ENCODE data around the gene MEIKIN. TPM values are rescaled to one million over a fixed set of nuclear protein-coding genes. Genes with fewer than 3 reads are reported as not detected.

MEIKIN gene
- total RNA-seq, 4 donors from 2014 or later, result not detected

DNA sequence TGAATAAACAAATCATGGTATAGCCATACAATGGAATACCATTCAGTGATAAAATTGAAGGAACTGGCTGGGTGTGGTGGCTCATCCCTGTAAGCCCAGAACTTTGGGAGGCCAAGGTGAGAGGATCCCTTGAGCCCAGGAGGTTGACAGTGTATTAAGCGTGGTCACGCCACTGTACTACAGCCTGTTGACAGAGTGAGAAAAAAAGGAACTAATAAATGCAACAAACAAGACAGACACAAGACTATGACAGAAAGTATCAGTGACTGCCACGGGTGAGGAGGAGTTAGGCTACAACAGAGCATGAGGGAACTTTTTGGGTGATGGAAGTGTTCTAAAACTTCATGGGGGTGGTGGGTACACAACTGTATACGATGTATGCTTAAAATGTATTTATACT is 150.9 kb downstream of the MEIKIN start:
- no peak overlapping the region for H3K4me3 ChIP-seq
- WGBS, 2 donors, result 78 to 79% methylated on average over 4 of the region's 4 CpGs
- TF ChIP-seq EP300 (IDR thresholded peaks at IDR 0.05) (peak in 1 of 2 donors; percentile 18), POLR2A (IDR thresholded peaks at IDR 0.05) (no peak)
- no peaks in the 10 kb centered on the region for H3K36me3 ChIP-seq
- H3K27ac ChIP-seq, result peak overlapping the region in 1 of 4 donors; percentile 100
- H3K27me3 ChIP-seq, result no peaks in the 10 kb centered on the region
- no peaks in the 10 kb centered on the region for H3K9me3 ChIP-seq
- DNase-seq (ENCODE audit: low spot score in 2 of 2), result peak in 1 of 2 donors; percentile 7
- peaks cover 0 to 56% (median 8%) of the 10 kb centered on the region in 4 donors for H3K4me1 ChIP-seq

DNA sequence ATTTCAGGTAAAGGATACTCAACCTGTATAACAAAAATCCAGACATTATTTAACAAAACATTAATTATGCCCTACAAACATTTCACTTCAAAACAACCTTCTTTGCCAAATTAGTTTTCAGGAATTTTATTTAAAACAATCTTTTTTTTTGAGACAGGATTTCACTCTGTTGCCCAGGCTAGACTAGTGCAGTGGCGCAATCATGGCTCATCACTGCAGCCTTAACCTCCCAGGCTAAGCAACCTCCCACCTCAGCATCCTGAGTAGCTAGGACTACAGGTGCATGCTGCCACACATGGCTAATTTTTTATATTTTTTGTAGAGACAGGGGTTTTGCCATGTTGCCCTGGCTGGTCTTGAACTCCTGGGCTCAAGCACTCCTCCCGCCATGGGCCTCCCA is 152.6 kb downstream of the MEIKIN start:
- H3K27ac ChIP-seq, result no peak overlapping the region
- no peak for DNase-seq (ENCODE audit: low spot score in 2 of 2)
- peaks cover 0 to 60% (median 8%) of the 10 kb centered on the region in 4 donors for H3K4me1 ChIP-seq
- WGBS, 2 donors, result 99 to 100% methylated on average over 2 of the region's 2 CpGs
- TF ChIP-seq POLR2A (IDR thresholded peaks at IDR 0.05), result no peak
- TF ChIP-seq EP300 (IDR thresholded peaks at IDR 0.05), result no peak
- TF ChIP-seq, protein P1, sequence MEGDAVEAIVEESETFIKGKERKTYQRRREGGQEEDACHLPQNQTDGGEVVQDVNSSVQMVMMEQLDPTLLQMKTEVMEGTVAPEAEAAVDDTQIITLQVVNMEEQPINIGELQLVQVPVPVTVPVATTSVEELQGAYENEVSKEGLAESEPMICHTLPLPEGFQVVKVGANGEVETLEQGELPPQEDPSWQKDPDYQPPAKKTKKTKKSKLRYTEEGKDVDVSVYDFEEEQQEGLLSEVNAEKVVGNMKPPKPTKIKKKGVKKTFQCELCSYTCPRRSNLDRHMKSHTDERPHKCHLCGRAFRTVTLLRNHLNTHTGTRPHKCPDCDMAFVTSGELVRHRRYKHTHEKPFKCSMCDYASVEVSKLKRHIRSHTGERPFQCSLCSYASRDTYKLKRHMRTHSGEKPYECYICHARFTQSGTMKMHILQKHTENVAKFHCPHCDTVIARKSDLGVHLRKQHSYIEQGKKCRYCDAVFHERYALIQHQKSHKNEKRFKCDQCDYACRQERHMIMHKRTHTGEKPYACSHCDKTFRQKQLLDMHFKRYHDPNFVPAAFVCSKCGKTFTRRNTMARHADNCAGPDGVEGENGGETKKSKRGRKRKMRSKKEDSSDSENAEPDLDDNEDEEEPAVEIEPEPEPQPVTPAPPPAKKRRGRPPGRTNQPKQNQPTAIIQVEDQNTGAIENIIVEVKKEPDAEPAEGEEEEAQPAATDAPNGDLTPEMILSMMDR (IDR thresholded peaks at IDR 0.05), result no peak
- no peak overlapping the region for H3K4me3 ChIP-seq
- no peaks in the 10 kb centered on the region for H3K27me3 ChIP-seq
- H3K9me3 ChIP-seq, result no peaks in the 10 kb centered on the region
- no peaks in the 10 kb centered on the region for H3K36me3 ChIP-seq

DNA sequence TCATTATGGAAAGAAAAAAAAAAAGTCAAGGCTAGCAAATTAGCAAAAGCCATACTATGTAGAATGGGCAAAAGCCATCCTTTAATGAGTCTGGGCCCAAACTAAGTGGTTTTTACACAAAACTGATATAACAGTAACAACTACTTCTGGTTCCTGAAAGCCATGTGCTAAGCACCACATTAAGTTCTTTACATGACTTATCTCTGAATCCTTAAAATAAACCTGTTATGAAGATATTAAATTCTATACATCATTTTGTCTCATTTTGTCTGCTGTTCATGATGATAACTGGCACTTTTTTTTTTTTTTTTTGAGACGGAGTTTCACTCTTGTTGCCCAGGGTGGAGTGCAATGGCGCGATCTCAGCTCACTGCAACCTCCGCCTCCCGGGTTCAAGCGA is 153.6 kb downstream of the MEIKIN start:
- H3K4me1 ChIP-seq, result peaks cover 0 to 66% (median 5%) of the 10 kb centered on the region in 4 donors
- H3K4me3 ChIP-seq, result no peak overlapping the region
- H3K9me3 ChIP-seq, result no peaks in the 10 kb centered on the region
- TF ChIP-seq POLR2A (IDR thresholded peaks at IDR 0.05), result no peak
- no peak for TF ChIP-seq EP300 (IDR thresholded peaks at IDR 0.05)
- TF ChIP-seq, protein P1 (IDR thresholded peaks at IDR 0.05), result no peak
- DNase-seq (ENCODE audit: low spot score in 2 of 2), result no peak
- no peaks in the 10 kb centered on the region for H3K36me3 ChIP-seq
- H3K27ac ChIP-seq, result no peak overlapping the region
- 91 to 96% methylated on average over 6 of the region's 6 CpGs for whole genome bisulfite sequencing, 2 donors
- no peaks in the 10 kb centered on the region for H3K27me3 ChIP-seq

DNA sequence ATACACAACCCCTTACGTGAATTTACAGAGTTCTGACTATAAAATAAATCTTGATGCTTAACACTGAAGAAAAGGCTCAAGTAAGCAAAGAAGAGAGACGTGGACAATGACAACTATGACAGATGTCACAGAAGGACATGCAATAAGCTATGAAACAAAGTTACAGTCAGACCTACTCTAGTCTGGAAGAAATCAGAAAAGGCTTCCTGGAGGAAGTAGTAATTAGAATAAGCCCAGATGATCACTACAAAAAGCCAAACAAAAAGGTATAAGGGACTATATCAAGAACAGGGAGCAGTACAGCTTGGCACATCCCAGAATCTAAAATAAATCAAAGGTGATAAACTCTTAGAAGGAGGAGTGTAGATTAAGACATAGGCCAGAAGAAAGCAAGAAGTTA is 154.9 kb downstream of the MEIKIN start:
- TF ChIP-seq, protein P1 (IDR thresholded peaks at IDR 0.05), result no peak
- TF ChIP-seq POLR2A (IDR thresholded peaks at IDR 0.05) (no peak), EP300 (IDR thresholded peaks at IDR 0.05) (no peak)
- Histone ChIP-seq H3K36me3 (no peaks in the 10 kb centered on the region), H3K27me3 (no peaks in the 10 kb centered on the region), H3K4me1 (peaks cover 0 to 68% (median 5%) of the 10 kb centered on the region in 4 donors), H3K4me3 (no peak overlapping the region), H3K27ac (no peak overlapping the region), H3K9me3 (no peaks in the 10 kb centered on the region)
- DNase-seq (ENCODE audit: low spot score in 2 of 2), result no peak
- WGBS, 2 donors, result 96 to 100% methylated on average over 2 of the region's 2 CpGs

DNA sequence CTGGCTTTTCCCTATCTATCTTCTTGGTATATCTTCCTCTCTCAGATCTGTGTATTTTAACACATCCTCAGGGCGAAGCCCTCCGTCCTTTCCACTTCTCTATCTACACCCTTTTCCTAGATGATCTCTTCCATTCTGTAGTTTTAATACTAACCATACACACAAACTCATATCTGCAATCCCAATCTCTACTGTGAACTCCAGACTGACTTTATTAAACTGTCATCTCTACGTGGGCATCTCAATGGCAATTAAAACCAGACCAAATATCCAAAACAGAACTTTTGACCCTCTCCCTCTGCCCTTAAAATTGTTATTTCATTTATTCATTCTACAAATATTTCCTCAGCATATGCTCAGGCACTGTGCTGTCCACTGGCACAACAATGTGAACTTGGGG is 155.7 kb downstream of the MEIKIN start:
- no peaks in the 10 kb centered on the region for H3K9me3 ChIP-seq
- 80 to 84% methylated on average over 3 of the region's 3 CpGs for whole genome bisulfite sequencing, 2 donors
- H3K36me3 ChIP-seq, result no peaks in the 10 kb centered on the region
- H3K4me3 ChIP-seq, result no peak overlapping the region
- H3K27me3 ChIP-seq, result no peaks in the 10 kb centered on the region
- H3K27ac ChIP-seq, result no peak overlapping the region
- no peak for TF ChIP-seq POLR2A (IDR thresholded peaks at IDR 0.05)
- no peak for TF ChIP-seq EP300 (IDR thresholded peaks at IDR 0.05)
- TF ChIP-seq, protein P1 (IDR thresholded peaks at IDR 0.05), result no peak
- H3K4me1 ChIP-seq, result peaks cover 0 to 64% (median under 1%) of the 10 kb centered on the region in 4 donors
- DNase-seq (ENCODE audit: low spot score in 2 of 2), result no peak

DNA sequence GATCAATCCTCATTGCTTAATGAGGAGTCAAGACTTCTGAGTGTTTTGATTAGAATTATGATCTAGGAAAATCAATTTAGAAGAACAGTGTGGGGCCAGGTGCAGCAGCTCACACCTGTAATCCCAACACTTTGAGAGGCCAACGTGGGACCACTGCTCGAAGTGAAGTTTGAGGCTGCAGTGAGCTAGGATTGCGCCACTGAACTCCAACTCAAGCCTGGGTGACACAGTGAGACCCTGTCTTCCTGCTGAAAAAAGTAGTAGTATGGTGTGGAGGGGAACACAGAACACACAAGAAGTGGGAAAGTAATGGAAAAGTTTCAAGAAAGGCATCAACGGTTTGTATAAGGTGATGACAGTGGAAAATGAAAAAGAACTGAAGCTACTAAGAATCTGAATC is 157.7 kb downstream of the MEIKIN start:
- no peaks in the 10 kb centered on the region for H3K27me3 ChIP-seq

More for the DNA sequence above, 157.7 kb downstream of the MEIKIN start:
- Histone ChIP-seq H3K27ac (no peak overlapping the region), H3K4me1 (peaks cover 0 to 54% (median 3%) of the 10 kb centered on the region in 4 donors), H3K36me3 (no peaks in the 10 kb centered on the region), H3K9me3 (no peaks in the 10 kb centered on the region), H3K4me3 (no peak overlapping the region)
- TF ChIP-seq, protein P1 (IDR thresholded peaks at IDR 0.05), result no peak
- no peak for TF ChIP-seq EP300 (IDR thresholded peaks at IDR 0.05)
- no peak for TF ChIP-seq POLR2A (IDR thresholded peaks at IDR 0.05)
- WGBS, 2 donors, result 90 to 93% methylated on average over 4 of the region's 4 CpGs
- DNase-seq (ENCODE audit: low spot score in 2 of 2), result no peak

All from tibial nerve (tissue), 4 donors.